DOHH2 (cell line): ENCODE data around the gene CFAP69.

Experiments
- EZH2phosphoT487 ChIP-seq: fragments of 200-600 bp; sonication (generic); IDR thresholded peaks from 2 replicates; pipeline ENCODE4 v1.6.1; 2017; ENCODE audit warnings: borderline replicate concordance, mild to moderate bottlenecking, antibody characterized with exemption, low read length, moderate library complexity, mixed read lengths
- TF ChIP-seq, protein P1 (sequence below): fragments of 200-600 bp; sonication (generic); IDR thresholded peaks from one replicate; pipeline ENCODE4 v1.5.1; 2014; ENCODE audit warnings: antibody characterized with exemption, mild to moderate bottlenecking, low read depth, low read length; ENCODE audit not compliant: poor library complexity, severe bottlenecking

DNA sequence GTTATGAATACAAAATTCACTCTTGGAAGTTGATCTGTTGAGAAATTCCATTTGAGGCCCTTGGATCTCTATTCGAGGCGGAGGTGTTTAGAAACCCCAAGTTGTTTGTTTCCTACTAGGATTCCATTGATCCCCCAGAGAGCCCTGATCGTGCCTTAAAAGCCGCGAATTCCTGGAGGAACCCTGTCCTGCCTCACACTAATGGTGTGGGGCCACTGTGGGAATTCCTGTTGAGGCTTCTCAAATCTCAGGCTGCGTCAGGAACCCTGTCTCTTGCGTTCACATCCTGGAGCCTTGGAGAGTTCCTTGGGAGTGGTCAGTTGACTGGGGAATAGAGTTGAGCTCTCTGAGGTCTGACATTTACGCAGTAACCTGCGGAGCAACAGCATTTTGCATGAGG lies 1.2 kb downstream of the CFAP69 start:
- TF ChIP-seq, protein P1, sequence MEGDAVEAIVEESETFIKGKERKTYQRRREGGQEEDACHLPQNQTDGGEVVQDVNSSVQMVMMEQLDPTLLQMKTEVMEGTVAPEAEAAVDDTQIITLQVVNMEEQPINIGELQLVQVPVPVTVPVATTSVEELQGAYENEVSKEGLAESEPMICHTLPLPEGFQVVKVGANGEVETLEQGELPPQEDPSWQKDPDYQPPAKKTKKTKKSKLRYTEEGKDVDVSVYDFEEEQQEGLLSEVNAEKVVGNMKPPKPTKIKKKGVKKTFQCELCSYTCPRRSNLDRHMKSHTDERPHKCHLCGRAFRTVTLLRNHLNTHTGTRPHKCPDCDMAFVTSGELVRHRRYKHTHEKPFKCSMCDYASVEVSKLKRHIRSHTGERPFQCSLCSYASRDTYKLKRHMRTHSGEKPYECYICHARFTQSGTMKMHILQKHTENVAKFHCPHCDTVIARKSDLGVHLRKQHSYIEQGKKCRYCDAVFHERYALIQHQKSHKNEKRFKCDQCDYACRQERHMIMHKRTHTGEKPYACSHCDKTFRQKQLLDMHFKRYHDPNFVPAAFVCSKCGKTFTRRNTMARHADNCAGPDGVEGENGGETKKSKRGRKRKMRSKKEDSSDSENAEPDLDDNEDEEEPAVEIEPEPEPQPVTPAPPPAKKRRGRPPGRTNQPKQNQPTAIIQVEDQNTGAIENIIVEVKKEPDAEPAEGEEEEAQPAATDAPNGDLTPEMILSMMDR: no peak
- no peak for TF ChIP-seq EZH2phosphoT487
